GM12878 (cell line): Measurements from ENCODE around the gene KIAA1328. TPM values are rescaled to one million over a fixed set of nuclear protein-coding genes. Genes with fewer than 3 reads are reported as not detected.

Experiments
- CBX5 ChIP-seq: sonication (generic); IDR thresholded peaks from 2 replicates; pipeline ENCODE4 v1.6.1; 2016; ENCODE audit warnings: low read depth, moderate library complexity, mild to moderate bottlenecking, inconsistent platforms
- ETV6 ChIP-seq, 2 experiments: fragments of 450-650 bp in 1 of 2; IDR thresholded peaks in 1 of 2; conservative IDR thresholded peaks in 1 of 2; 2 replicates each; pipeline ENCODE4 v1.6.1; 2014; ENCODE audit warnings: antibody characterized with exemption in 1 of 2, borderline replicate concordance in 1 of 2, low read depth in 1 of 2, mild to moderate bottlenecking in 1 of 2, moderate library complexity in 1 of 2
- SUZ12 ChIP-seq: fragments of 200-600 bp; sonication (generic); IDR thresholded peaks from one replicate; pipeline ENCODE4 v1.6.1; 2018; ENCODE audit warnings: antibody characterized with exemption, mild to moderate bottlenecking; ENCODE audit not compliant: unreplicated experiment
- polyA plus RNA-seq, 11 experiments: library from polyadenylated mRNA; depleted of rRNA in 4 of 11; unstranded in 6 of 11; stranded (reverse) in 5 of 11; fragments of >200 nt; fragmentation: Nextera tagmentation in 4 of 11; fragmentation: Illumina TruSeq in 1 of 11; extraction: Ambion mirVana in 4 of 11; extraction: Trizol in 1 of 11; gene quantifications; 1 replicate in 1 of 11; 2 replicates in 10 of 11; pipeline versions ENCODE4 v1.2.1 to v1.2.3, GENCODE V29; 2011 to 2016; ENCODE audit warnings: inconsistent platforms in 2 of 11, missing spikeins in 2 of 11, low read depth in 1 of 11
- total RNA-seq, 4 experiments: library from RNA; depleted of rRNA in 3 of 4; stranded (reverse); fragments of >200 nt in 3 of 4; fragmentation: Illumina TruSeq in 1 of 4; extraction: Trizol in 1 of 4; gene quantifications; 2 replicates each; pipeline versions ENCODE4 v1.2.1 to v1.2.3, GENCODE V29; 2013 to 2021
- TF ChIP-seq, protein P1 (sequence below): fragments of 450-650 bp; IDR thresholded peaks from 2 replicates; pipeline ENCODE4 v1.6.1; 2017; ENCODE audit warnings: low read depth, mild to moderate bottlenecking, moderate library complexity
- TF ChIP-seq, protein P2 (sequence below): fragments of 450-650 bp; formaldehyde crosslinking; IDR thresholded peaks from 2 replicates; pipeline ENCODE4 v1.5.0; 2022; ENCODE audit warnings: mild to moderate bottlenecking, missing genetic modification characterization
- TF ChIP-seq, protein P3 (sequence below): IDR thresholded peaks from 2 replicates; pipeline ENCODE4 v1.6.1; 2012; ENCODE audit warnings: low read depth, low read length, improper control_type of control experiment

KIAA1328 gene
- total and polyA plus RNA-seq, 10 of the 15 experiments (the other 5 are each of a cell fraction or from before 2014, with no cell fraction given), result 3.1 to 7.1 (median 4.6) TPM

DNA sequence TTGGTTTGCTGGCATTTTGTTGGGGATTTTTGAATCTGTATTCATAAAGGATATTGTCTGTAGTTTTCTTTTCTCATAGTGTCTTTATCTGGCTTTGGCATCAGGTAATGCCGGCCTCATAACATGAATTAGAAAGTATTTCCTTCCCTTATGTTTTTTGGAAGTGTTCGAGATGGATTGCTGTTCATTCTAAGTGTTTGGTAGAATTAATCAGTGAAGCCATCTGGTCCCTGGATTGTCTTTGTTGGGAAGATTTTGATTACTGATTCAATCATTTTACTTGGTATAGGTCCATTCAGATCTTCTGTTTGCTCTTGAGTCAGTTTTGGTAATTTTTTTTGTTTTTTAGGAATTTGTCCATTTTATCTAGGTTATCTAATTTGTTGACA lies 22.3 kb downstream of the KIAA1328 start (continued):
- TF ChIP-seq, protein P1, sequence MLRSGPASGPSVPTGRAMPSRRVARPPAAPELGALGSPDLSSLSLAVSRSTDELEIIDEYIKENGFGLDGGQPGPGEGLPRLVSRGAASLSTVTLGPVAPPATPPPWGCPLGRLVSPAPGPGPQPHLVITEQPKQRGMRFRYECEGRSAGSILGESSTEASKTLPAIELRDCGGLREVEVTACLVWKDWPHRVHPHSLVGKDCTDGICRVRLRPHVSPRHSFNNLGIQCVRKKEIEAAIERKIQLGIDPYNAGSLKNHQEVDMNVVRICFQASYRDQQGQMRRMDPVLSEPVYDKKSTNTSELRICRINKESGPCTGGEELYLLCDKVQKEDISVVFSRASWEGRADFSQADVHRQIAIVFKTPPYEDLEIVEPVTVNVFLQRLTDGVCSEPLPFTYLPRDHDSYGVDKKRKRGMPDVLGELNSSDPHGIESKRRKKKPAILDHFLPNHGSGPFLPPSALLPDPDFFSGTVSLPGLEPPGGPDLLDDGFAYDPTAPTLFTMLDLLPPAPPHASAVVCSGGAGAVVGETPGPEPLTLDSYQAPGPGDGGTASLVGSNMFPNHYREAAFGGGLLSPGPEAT, result no peak
- TF ChIP-seq, protein P2, sequence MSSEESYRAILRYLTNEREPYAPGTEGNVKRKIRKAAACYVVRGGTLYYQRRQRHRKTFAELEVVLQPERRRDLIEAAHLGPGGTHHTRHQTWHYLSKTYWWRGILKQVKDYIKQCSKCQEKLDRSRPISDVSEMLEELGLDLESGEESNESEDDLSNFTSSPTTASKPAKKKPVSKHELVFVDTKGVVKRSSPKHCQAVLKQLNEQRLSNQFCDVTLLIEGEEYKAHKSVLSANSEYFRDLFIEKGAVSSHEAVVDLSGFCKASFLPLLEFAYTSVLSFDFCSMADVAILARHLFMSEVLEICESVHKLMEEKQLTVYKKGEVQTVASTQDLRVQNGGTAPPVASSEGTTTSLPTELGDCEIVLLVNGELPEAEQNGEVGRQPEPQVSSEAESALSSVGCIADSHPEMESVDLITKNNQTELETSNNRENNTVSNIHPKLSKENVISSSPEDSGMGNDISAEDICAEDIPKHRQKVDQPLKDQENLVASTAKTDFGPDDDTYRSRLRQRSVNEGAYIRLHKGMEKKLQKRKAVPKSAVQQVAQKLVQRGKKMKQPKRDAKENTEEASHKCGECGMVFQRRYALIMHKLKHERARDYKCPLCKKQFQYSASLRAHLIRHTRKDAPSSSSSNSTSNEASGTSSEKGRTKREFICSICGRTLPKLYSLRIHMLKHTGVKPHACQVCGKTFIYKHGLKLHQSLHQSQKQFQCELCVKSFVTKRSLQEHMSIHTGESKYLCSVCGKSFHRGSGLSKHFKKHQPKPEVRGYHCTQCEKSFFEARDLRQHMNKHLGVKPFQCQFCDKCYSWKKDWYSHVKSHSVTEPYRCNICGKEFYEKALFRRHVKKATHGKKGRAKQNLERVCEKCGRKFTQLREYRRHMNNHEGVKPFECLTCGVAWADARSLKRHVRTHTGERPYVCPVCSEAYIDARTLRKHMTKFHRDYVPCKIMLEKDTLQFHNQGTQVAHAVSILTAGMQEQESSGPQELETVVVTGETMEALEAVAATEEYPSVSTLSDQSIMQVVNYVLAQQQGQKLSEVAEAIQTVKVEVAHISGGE (CRISPR knock-in tag), result no peak
- TF ChIP-seq, protein P3, sequence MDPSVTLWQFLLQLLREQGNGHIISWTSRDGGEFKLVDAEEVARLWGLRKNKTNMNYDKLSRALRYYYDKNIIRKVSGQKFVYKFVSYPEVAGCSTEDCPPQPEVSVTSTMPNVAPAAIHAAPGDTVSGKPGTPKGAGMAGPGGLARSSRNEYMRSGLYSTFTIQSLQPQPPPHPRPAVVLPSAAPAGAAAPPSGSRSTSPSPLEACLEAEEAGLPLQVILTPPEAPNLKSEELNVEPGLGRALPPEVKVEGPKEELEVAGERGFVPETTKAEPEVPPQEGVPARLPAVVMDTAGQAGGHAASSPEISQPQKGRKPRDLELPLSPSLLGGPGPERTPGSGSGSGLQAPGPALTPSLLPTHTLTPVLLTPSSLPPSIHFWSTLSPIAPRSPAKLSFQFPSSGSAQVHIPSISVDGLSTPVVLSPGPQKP, result no peak
- TF ChIP-seq ETV6 (conservative IDR thresholded peaks at IDR 0.05 in 1 of 2, IDR thresholded peaks at IDR 0.05 in 1 of 2; ENCODE audit: borderline replicate concordance in 1 of 2, low read depth in 1 of 2) (no peak), SUZ12 (no peak), CBX5 (no peak)
